ENCODE results near the gene ZNF692.

Gene ZNF692

GRCh38 chr1:248873993-248874533 lies 15.2 kb upstream of the ZNF692 start:
- peak; percentile 84 for DNase-seq

GRCh38 chr1:248873409-248873992 lies 14.6 kb upstream of the ZNF692 start:
- DNase-seq, result peak; percentile 95

GRCh38 chr1:248872752-248873408 lies 14.0 kb upstream of the ZNF692 start:
- DNase-seq, result peak; percentile 67

GRCh38 chr1:248871837-248872401 lies 13.0 kb upstream of the ZNF692 start:
- no peak for DNase-seq

- DNase-seq, result peak; percentile 82
These were observed 4.4 kb upstream of the ZNF692 start for GRCh38 chr1:248862998-248863881.

GRCh38 chr1:248862695-248862997 lies 3.8 kb upstream of the ZNF692 start:
- no peak for DNase-seq

- DNase-seq, result no peak
These were observed 2.7 kb upstream of the ZNF692 start for GRCh38 chr1:248861616-248862015.

- DNase-seq, result no peak
These were observed 1.1 kb upstream of the ZNF692 start for GRCh38 chr1:248860007-248860406.

GRCh38 chr1:248858096-248858890 lies 592 bp downstream of the ZNF692 start:
- DNase-seq, result peak; percentile 36

- DNase-seq, result no peak
These were observed 1.2 kb downstream of the ZNF692 start for GRCh38 chr1:248857749-248858095.

GRCh38 chr1:248857201-248857600 lies 1.7 kb downstream of the ZNF692 start:
- DNase-seq, result no peak

GRCh38 chr1:248856176-248856575 lies 2.7 kb downstream of the ZNF692 start:
- DNase-seq, result no peak

GRCh38 chr1:248855580-248855979 lies 3.3 kb downstream of the ZNF692 start:
- no peak for DNase-seq

- DNase-seq, result peak; percentile 17
These were observed 5.1 kb downstream of the ZNF692 start for GRCh38 chr1:248853663-248854375.

GRCh38 chr1:248852481-248853405 lies 6.1 kb downstream of the ZNF692 start:
- no peak for DNase-seq

GRCh38 chr1:248851390-248851789 lies 7.5 kb downstream of the ZNF692 start:
- DNase-seq, result no peak

- no peak for DNase-seq
These were observed 8.2 kb downstream of the ZNF692 start for GRCh38 chr1:248850536-248851251.

GRCh38 chr1:248850124-248850523 lies 8.8 kb downstream of the ZNF692 start:
- DNase-seq, result no peak

- no peak for DNase-seq
These were observed 9.2 kb downstream of the ZNF692 start for GRCh38 chr1:248849637-248850036.

- DNase-seq, result no peak
These were observed 9.7 kb downstream of the ZNF692 start for GRCh38 chr1:248849152-248849551.

All from activated naive CD4-positive, alpha-beta T cell treated with Interleukin-2 at 50 U/mL for 16 hours (primary cell).